DMS53 treated with DMSO at 0.1 percent for 48 hours (cell line): ENCODE measurements around the gene NUDT14.

Source experiments
- DNase-seq: peaks from one replicate; lab custom pipeline; 2025; ENCODE audit not compliant: unreplicated experiment; lab: John Stamatoyannopoulos, UW

Gene NUDT14

GRCh38 chr14:105176513-105176912, 4.6 kb downstream of the NUDT14 start:
- no peak for DNase-seq

GRCh38 chr14:105173901-105174894, 6.9 kb downstream of the NUDT14 start:
- no peak for DNase-seq

- no peak for DNase-seq
These were observed 8.0 kb downstream of the NUDT14 start for GRCh38 chr14:105173145-105173544.

GRCh38 chr14:105172476-105172875, 8.6 kb downstream of the NUDT14 start:
- no peak for DNase-seq

- peak; percentile 43 for DNase-seq
These were observed 10.0 kb downstream of the NUDT14 start for GRCh38 chr14:105171004-105171673.

- DNase-seq: no peak
These were observed 11.1 kb downstream of the NUDT14 start for GRCh38 chr14:105169776-105170655.

GRCh38 chr14:105168979-105169507, 12.1 kb downstream of the NUDT14 start:
- peak; percentile 17 for DNase-seq

- DNase-seq: peak; percentile 14
These were observed 12.6 kb downstream of the NUDT14 start, which contains the start of gene JAG2 for GRCh38 chr14:105168496-105168978. TSS of gene JAG2 (minus strand) at chr14:105168776. CDS start at chr14:105168420, 356 bp downstream.

GRCh38 chr14:105168093-105168420, 13.1 kb downstream of the NUDT14 start:
- no peak for DNase-seq

GRCh38 chr14:105167303-105168092, 13.6 kb downstream of the NUDT14 start:
- DNase-seq: no peak

GRCh38 chr14:105166571-105167302, 14.4 kb downstream of the NUDT14 start:
- no peak for DNase-seq

- no peak for DNase-seq
These were observed 15.2 kb downstream of the NUDT14 start for GRCh38 chr14:105165761-105166485.

- DNase-seq: peak; percentile 31
These were observed 15.9 kb downstream of the NUDT14 start for GRCh38 chr14:105165134-105165704.

- no peak for DNase-seq
These were observed 17.9 kb downstream of the NUDT14 start for GRCh38 chr14:105163040-105163742.

GRCh38 chr14:105162669-105162979, 18.5 kb downstream of the NUDT14 start:
- no peak for DNase-seq

- no peak for DNase-seq
These were observed 19.0 kb downstream of the NUDT14 start for GRCh38 chr14:105161964-105162668.

GRCh38 chr14:105161309-105161708, 19.8 kb downstream of the NUDT14 start:
- DNase-seq: no peak
